WI38 (cell line): ENCODE results near the gene MYO1E.

ENCODE experiments used
- H3K4me3 ChIP-seq: 2 replicates; pipeline ENCODE4 v1.5.1; 2011; ENCODE audit warnings: low read depth, mild to moderate bottlenecking, control low read depth, low read length
- TF ChIP-seq, protein P1 (sequence below): IDR thresholded peaks from 2 replicates; pipeline ENCODE4 v1.5.1; 2012; ENCODE audit warnings: low read depth, mild to moderate bottlenecking, control low read depth, low read length

The MYO1E gene

DNA sequence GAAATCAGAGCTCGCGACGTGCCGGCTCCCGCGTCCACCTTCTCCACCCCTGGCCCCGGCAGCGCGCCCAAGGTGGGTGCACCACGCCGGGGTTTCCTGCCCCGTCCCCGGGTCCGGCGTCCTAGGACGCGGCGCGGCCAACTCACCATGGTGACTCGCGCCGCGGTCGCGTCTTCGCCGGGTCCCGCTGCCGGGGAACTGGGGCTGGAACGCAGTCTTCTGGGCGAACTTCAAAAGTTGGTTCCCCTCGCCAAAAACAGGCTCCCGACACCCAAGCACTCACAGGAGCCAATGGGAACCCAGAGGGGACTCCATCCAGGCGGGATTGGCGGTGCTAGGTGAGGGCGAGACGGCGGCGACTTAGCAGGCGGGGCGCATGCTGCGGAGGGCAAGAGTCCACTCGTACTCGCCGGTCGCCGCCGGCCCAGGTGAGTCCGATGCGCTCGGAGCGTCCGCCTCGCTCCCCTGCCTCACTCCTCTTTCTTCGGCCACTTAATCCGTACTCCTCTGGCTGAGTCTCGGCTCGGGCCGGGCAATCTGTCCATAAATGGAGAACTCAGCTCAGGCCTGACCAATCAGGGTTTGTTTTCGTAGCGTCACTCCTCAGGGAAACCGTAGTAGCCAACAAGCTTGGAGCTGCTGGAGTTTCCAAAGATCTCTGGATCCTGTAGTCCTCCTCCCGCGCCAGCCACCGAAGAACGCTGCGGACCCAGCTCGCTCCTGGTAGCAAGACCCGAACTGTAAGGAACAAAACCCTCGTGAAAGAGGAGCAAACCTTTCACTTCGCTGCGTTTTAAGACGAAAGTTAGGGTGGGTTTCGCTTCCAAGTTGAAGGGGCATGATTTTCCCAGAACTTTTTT is at the start of gene MYO1E:
Gene MYO1E (minus strand): TSS at position 520 of the 860 bp plus-strand sequence. CDS start 371 bp downstream, at position 149.
- TF ChIP-seq, protein P1, sequence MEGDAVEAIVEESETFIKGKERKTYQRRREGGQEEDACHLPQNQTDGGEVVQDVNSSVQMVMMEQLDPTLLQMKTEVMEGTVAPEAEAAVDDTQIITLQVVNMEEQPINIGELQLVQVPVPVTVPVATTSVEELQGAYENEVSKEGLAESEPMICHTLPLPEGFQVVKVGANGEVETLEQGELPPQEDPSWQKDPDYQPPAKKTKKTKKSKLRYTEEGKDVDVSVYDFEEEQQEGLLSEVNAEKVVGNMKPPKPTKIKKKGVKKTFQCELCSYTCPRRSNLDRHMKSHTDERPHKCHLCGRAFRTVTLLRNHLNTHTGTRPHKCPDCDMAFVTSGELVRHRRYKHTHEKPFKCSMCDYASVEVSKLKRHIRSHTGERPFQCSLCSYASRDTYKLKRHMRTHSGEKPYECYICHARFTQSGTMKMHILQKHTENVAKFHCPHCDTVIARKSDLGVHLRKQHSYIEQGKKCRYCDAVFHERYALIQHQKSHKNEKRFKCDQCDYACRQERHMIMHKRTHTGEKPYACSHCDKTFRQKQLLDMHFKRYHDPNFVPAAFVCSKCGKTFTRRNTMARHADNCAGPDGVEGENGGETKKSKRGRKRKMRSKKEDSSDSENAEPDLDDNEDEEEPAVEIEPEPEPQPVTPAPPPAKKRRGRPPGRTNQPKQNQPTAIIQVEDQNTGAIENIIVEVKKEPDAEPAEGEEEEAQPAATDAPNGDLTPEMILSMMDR: no peak
- H3K4me3 ChIP-seq: peak within 1 kb of the TSS; percentile 93

DNA sequence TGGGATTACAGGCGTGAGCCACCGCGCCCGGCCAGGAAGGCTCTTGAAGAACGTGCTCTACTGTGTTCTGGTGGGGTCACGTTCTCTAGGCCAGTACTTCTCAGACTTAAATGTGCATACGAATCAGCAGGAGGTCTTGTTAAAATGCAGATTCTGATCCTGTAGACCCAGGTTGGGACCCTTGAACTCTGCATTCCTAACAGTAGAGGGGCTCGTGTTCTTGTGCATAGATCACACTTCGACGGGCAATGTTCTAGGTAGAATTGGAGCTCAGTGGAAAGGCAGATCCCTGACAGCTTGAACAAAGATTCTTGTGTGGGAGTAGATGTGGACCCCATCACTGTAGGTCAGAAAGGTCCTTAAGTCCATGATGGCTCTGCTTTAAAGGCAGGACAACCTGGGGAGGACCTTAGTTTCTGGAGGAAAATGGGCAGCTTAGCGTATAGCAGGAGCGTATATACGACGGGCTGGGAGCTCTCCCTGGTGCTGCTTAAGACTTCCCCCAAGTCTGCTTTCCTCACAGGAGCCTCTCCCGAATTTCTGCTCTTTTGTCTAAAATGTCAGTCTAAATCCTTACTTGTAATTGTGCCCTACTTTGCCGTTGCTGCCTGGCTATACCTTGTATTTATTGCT is 48.4 kb upstream of the MYO1E start:
- TF ChIP-seq, protein P1: no peak
- H3K4me3 ChIP-seq: no peak overlapping the region

DNA sequence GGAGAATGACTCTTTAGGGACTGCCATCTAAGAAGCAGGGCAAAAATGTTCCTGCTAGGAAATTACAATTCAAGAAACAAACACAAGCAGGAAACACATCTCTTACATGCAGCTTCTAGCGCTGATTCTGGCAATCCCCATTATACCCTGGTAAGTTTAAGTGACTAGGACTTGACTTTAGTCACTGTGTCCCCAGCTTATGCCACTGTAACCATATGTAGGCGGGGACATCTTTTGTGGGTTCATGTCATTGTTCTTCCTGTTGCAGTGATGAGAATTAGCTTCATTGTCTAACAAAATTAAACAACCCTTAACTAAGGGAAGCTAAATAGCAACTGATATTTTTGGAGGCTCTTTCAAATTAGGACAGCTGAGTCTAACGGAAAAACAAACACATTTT is 47.4 kb upstream of the MYO1E start:
- H3K4me3 ChIP-seq: no peak overlapping the region
- TF ChIP-seq, protein P1: no peak

DNA sequence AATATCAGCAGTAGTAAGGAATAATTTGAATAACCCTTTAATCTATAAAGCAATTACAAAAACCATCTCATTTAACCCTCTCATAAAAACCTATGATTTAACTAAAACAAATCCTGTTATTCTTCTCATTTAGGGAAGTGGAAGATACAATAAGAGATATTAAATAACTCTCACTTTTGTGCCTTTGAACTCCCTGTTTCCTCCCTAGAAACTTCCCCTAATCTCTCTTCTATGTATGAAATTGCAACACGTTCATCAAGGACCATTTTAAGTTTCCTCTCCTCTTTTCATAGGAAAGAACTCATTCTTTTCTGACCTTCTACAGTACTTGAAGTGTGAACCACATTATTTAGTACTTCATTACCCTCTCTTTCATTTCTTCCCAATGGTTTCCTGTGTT is 46.5 kb upstream of the MYO1E start:
- TF ChIP-seq, protein P1: no peak
- no peak overlapping the region for H3K4me3 ChIP-seq

DNA sequence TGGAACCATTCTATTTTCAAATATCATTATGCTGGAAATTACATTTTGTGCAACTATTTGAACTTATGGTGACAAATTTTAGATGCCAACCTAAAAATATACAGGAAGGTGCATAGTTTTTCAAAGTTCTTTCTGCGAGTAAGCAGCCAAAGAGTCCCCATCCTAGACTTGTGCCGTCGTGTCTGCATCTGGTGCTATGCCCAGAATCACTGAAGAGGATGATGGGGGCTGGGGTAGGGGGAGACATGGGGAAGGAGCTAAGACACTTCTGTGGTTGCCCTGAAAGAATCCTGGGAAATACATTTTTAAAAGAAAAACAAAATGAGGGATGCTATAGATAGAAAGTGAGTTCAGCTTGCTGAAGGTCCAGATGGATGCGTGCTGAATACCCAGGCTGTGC is 44.1 kb upstream of the MYO1E start:
- no peak overlapping the region for H3K4me3 ChIP-seq
- TF ChIP-seq, protein P1: no peak

DNA sequence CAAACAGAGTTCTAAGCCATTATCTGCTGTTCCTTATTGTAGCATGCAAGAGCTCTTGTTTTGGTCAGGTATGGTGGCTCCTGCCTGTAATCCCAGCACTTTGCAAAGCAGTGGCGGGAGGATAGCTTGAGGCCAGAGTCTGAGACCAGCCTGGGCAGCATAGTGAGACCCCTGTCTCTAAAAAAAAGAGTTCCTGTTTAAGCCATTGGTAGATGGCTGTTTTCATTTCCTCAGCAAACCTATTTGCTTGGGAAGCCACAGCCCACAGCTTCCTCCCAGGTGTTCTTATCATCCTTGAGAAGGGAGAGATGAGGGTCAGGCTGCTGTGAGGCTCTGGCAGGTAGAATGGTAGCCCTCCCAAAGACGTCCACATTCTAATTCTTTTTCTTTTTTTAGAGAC is 40.9 kb upstream of the MYO1E start:
- TF ChIP-seq, protein P1: no peak
- H3K4me3 ChIP-seq: no peak overlapping the region

DNA sequence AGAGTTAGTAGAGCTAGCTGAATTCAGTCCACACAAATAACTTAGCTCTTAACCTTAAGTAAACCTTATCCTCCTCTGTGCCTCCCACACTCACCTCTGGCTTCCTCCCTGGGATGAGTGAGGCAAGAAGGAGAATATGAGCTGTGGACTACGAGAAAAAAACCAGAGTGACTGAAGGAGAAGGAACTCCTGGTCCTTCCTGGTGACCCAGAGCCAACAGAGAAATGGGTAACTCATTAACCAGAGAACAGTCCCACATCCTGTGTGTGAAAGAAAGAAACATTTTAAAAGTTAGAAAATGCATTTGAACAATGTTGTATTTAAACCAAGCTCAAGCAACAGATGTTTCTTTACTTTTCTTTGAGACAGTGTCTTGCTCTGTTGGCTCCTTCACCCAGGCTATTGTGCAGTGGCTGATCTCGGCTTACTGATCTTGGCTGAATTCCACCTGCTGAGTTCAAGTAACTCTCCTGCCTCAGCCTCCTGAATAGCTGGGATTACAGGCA is 37.8 kb upstream of the MYO1E start:
- H3K4me3 ChIP-seq: no peak overlapping the region
- TF ChIP-seq, protein P1: no peak
